ENCODE data around the gene MED22. TPM values are rescaled to one million over a fixed set of nuclear protein-coding genes. Genes with fewer than 3 reads are reported as not detected.

Gene MED22
- total and polyA plus RNA-seq, 5 donors from 2014 or later: 7.3 to 29.3 (median 12.0) TPM

- Mint-ChIP-seq H3K4me3 (no peak overlapping the region), H3K27ac (no peak overlapping the region), H3K36me3 (no peaks in the 10 kb centered on the region), H3K27me3 (peaks cover 27% of the 10 kb centered on the region), H3K4me1 (no peaks in the 10 kb centered on the region), H3K9me3 (peaks cover 0 to 26% (median 5%) of the 10 kb centered on the region in 7 donors)
- DNase-seq: no peak
- H3K4me3 ChIP-seq (ENCODE audit: low read depth, low read length): no peak overlapping the region
- ATAC-seq (ENCODE audit: low read depth in 2 of 2): no peak
- no peaks in the 10 kb centered on the region for H3K36me3 ChIP-seq (ENCODE audit: control insufficient read depth, insufficient read depth, low read length)
- peaks cover 16 to 19% of the 10 kb centered on the region in 2 experiments for H3K9me3 ChIP-seq (ENCODE audit: control insufficient read depth in 2 of 2, low read length in 2 of 2)
- no peak overlapping the region for H3K27ac ChIP-seq (ENCODE audit: insufficient read depth, low read length, poor library complexity, severe bottlenecking)
- H3K27me3 ChIP-seq (ENCODE audit: control insufficient read depth, insufficient read depth, low read length): peaks cover 4% of the 10 kb centered on the region
- no peaks in the 10 kb centered on the region for H3K4me1 ChIP-seq (ENCODE audit: control insufficient read depth, insufficient read depth, low read length, poor library complexity, severe bottlenecking)
Observed at GRCh38 chr9:133290751-133291302, 57.1 kb downstream of the MED22 start.

Other genes with a start within 250 kb of the MED22 start
- 228 TPM for gene RALGDS, start 226.9 kb downstream of the MED22 start, total RNA-seq
- 10 to 100 TPM; 34.6 to 64.2 (median 49.2) TPM for gene RALGDS, start 226.9 kb downstream of the MED22 start, polyA plus RNA-seq
- gene GBGT1, start 184.2 kb downstream of the MED22 start, total RNA-seq: 1.5 TPM
- gene GBGT1, start 184.2 kb downstream of the MED22 start, polyA plus RNA-seq: 1 to 10 TPM in 1 of 4 donors, under 1 TPM in 1, not detected in 2; 0.67 to 1.6 TPM
- gene OBP2B, start 138.9 kb downstream of the MED22 start, total RNA-seq: not detected
- not detected for gene OBP2B, start 138.9 kb downstream of the MED22 start, polyA plus RNA-seq
- gene ABO, start 72.9 kb downstream of the MED22 start, total RNA-seq: 0.62 TPM
- gene ABO, start 72.9 kb downstream of the MED22 start, polyA plus RNA-seq: not detected
- 14.6 TPM for gene SURF6, start 11.9 kb downstream of the MED22 start, total RNA-seq
- gene SURF6, start 11.9 kb downstream of the MED22 start, polyA plus RNA-seq: 1 to 10 TPM; 5.4 to 8.4 (median 6.9) TPM
- gene RPL7A, start 87 bp upstream of the MED22 start, total RNA-seq: 1,813 TPM
- 1,000 to 10,000 TPM in 2 of 4 donors, 100 to 1,000 TPM in 2; 747 to 1,102 (median 951) TPM for gene RPL7A, start 87 bp upstream of the MED22 start, polyA plus RNA-seq
- gene SURF1, start 8.4 kb upstream of the MED22 start, total RNA-seq: 41.8 TPM
- gene SURF1, start 8.4 kb upstream of the MED22 start, polyA plus RNA-seq: 100 to 1,000 TPM; 114 to 120 (median 115) TPM
- gene SURF2, start 8.4 kb upstream of the MED22 start, total RNA-seq: 24.3 TPM
- gene SURF2, start 8.4 kb upstream of the MED22 start, polyA plus RNA-seq: 10 to 100 TPM; 34.5 to 47.1 (median 37.0) TPM
- 132 TPM for gene SURF4, start 27.9 kb upstream of the MED22 start, total RNA-seq
- 100 to 1,000 TPM; 189 to 227 (median 212) TPM for gene SURF4, start 27.9 kb upstream of the MED22 start, polyA plus RNA-seq
- gene STKLD1, start 28.2 kb upstream of the MED22 start, total RNA-seq: 0.86 TPM
- under 1 TPM; 0.09 to 0.28 (median 0.15) TPM for gene STKLD1, start 28.2 kb upstream of the MED22 start, polyA plus RNA-seq
- 19.4 TPM for gene REXO4, start 69.9 kb upstream of the MED22 start, total RNA-seq
- 10 to 100 TPM in 3 of 4 donors, 1 to 10 TPM in 1; 9.8 to 17.8 (median 14.7) TPM for gene REXO4, start 69.9 kb upstream of the MED22 start, polyA plus RNA-seq
- gene ADAMTS13, start 74.2 kb upstream of the MED22 start, total RNA-seq: 0.47 TPM
- gene ADAMTS13, start 74.2 kb upstream of the MED22 start, polyA plus RNA-seq: under 1 TPM in 1 of 4 donors, not detected in 3; 0.10 TPM
- gene CACFD1, start 111.8 kb upstream of the MED22 start, total RNA-seq: 1.8 TPM
- 1 to 10 TPM; 1.2 to 3.0 (median 1.7) TPM for gene CACFD1, start 111.8 kb upstream of the MED22 start, polyA plus RNA-seq
- 1.8 TPM for gene SLC2A6, start 131.0 kb upstream of the MED22 start, total RNA-seq
- gene SLC2A6, start 131.0 kb upstream of the MED22 start, polyA plus RNA-seq: 1 to 10 TPM in 3 of 4 donors, under 1 TPM in 1; 0.63 to 2.2 (median 1.6) TPM
- not detected for gene MYMK, start 176.8 kb upstream of the MED22 start, total RNA-seq
- gene MYMK, start 176.8 kb upstream of the MED22 start, polyA plus RNA-seq: not detected
- not detected for gene ADAMTSL2, start 186.6 kb upstream of the MED22 start, total RNA-seq
- gene ADAMTSL2, start 186.6 kb upstream of the MED22 start, polyA plus RNA-seq: not detected

All from CD4-positive, CD25-positive, alpha-beta regulatory T cell (primary cell).